ENCODE results near the gene FAM83G. TPM values are rescaled to one million over a fixed set of nuclear protein-coding genes. Genes with fewer than 3 reads are reported as not detected.

The FAM83G gene
- total and polyA plus RNA-seq, 2 donors (not counting 3 experiments of a cell fraction or from before 2014, with no cell fraction given), result 7.0 to 10.9 TPM

DNA sequence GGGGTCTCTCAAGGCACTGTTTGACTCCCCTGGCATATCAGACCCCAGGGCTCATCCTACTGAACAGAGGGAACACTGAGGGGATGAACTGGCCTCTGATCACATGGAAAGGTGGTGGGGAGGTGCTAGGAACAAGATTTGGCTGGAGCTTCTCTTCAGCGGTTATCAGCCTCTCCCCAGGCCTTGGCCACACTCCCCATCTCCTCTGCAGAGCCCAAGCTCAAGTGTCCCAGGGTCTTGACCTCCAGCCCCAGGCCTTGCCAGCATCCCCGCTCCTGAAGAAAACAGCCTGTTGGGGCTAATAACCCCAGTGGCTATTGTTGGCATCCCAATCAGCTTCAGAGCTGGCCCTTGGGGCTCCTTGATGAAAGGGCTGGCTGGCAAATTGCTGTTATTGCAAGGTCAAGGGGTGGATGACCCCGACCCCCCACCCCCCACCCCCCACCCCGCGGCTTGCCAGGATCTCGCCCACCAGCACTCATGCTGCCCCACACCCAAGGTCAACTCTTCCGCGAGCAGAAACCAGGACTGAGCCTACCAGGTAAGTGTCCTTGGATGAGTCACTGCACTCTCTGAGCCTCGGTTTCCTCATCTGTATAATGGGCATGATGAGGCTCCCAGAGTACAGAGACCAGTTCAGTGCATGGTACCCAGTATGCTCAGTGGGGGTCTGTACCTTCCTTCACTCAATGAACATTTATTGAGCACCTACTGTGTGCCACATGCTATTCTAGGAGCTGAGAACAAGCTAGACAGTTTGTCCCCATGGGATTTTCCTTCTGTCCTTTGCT lies 18.8 kb upstream of the FAM83G start:
- POLR2A ChIA-PET, result no interaction called here
- H2AFZ ChIP-seq (ENCODE audit: low read depth, low read length), result no peak overlapping the region
- no peak for TF ChIP-seq FOS (IDR thresholded peaks at IDR 0.05; ENCODE audit: borderline replicate concordance, insufficient read depth, low read length)
- no peak for TF ChIP-seq GATA2 (IDR thresholded peaks at IDR 0.05; ENCODE audit: insufficient read depth, insufficient read length, low read depth, low read length)
- TF ChIP-seq MYC (IDR thresholded peaks at IDR 0.05; ENCODE audit: low read depth, low read length), result no peak
- no peak for TF ChIP-seq EZH2 (IDR thresholded peaks at IDR 0.05; ENCODE audit: borderline replicate concordance, low read depth, low read length, severe bottlenecking)
- TF ChIP-seq, protein P1, sequence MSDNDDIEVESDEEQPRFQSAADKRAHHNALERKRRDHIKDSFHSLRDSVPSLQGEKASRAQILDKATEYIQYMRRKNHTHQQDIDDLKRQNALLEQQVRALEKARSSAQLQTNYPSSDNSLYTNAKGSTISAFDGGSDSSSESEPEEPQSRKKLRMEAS (IDR thresholded peaks at IDR 0.05; ENCODE audit: insufficient read depth, insufficient read length), result no peak
- TF ChIP-seq JUN (IDR thresholded peaks at IDR 0.05; ENCODE audit: borderline replicate concordance, insufficient read depth, insufficient read length, low read depth), result no peak
- TF ChIP-seq, protein P2, sequence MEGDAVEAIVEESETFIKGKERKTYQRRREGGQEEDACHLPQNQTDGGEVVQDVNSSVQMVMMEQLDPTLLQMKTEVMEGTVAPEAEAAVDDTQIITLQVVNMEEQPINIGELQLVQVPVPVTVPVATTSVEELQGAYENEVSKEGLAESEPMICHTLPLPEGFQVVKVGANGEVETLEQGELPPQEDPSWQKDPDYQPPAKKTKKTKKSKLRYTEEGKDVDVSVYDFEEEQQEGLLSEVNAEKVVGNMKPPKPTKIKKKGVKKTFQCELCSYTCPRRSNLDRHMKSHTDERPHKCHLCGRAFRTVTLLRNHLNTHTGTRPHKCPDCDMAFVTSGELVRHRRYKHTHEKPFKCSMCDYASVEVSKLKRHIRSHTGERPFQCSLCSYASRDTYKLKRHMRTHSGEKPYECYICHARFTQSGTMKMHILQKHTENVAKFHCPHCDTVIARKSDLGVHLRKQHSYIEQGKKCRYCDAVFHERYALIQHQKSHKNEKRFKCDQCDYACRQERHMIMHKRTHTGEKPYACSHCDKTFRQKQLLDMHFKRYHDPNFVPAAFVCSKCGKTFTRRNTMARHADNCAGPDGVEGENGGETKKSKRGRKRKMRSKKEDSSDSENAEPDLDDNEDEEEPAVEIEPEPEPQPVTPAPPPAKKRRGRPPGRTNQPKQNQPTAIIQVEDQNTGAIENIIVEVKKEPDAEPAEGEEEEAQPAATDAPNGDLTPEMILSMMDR (IDR thresholded peaks at IDR 0.05; ENCODE audit: extremely low read depth in 1 of 2, insufficient read depth in 1 of 2, low read depth in 1 of 2, low read length in 2 of 2), result no peak
- no peaks in the 10 kb centered on the region for H3K27me3 ChIP-seq (ENCODE audit: control insufficient read depth in 2 of 2, insufficient read depth in 2 of 2, low read length in 2 of 2)
- no peaks in the 10 kb centered on the region for H3K9me1 ChIP-seq (replicated peaks; ENCODE audit: control insufficient read depth, extremely low read depth, insufficient read depth, low read length)
- CTCF ChIA-PET, result interaction anchor here (1.2 to 4.1 kb wide), 2 partner anchors 16 to 63 kb away, joined by 3 to 22 read pairs; no protein-coding TSS in a partner anchor
- DNase-seq (ENCODE audit: low read depth, low spot score), result no peak
- H3K9me3 ChIP-seq (replicated peaks; ENCODE audit: control insufficient read depth, insufficient read depth, low read length), result no peaks in the 10 kb centered on the region
- H3K79me2 ChIP-seq (ENCODE audit: control insufficient read depth, insufficient read depth, low read length), result no peaks in the 10 kb centered on the region
- H3K9ac ChIP-seq (replicated peaks; ENCODE audit: extremely low read depth, insufficient read depth, low read length), result no peak overlapping the region
- H3K4me2 ChIP-seq (ENCODE audit: insufficient read depth, low read length), result no peak overlapping the region
- no peak overlapping the region for H3K27ac ChIP-seq (ENCODE audit: insufficient read depth, low read depth, low read length)
- intact Hi-C loops (cut with micrococcal nuclease), result no loop called here
- H4K20me1 ChIP-seq (replicated peaks; ENCODE audit: control insufficient read depth, extremely low read depth, insufficient read depth, low read length), result no peaks in the 10 kb centered on the region
- no TSS peak for BruUV-seq (replicated peaks)
- peaks cover 4 to 21% of the 10 kb centered on the region in 2 experiments for H3K36me3 ChIP-seq (ENCODE audit: control insufficient read depth in 2 of 2, extremely low read depth in 1 of 2, insufficient read depth in 2 of 2, low read length in 2 of 2)
- H3K4me1 ChIP-seq (ENCODE audit: control insufficient read depth, extremely low read depth, insufficient read depth, low read length), result no peaks in the 10 kb centered on the region
- dilution Hi-C loops (cut with MboI; ENCODE audit: extremely low pct_ligation_motif_present, low sequenced_read_pairs), result no loop called here
- H3K4me3 ChIP-seq (replicated peaks in 1 of 3; ENCODE audit: insufficient read depth in 1 of 3, low read depth in 1 of 3, low read length in 3 of 3), result no peak overlapping the region
- FAIRE-seq, result no peak

Data from endothelial cell of umbilical vein (primary cell).